ENCODE measurements around the gene HP1BP3.

DNA sequence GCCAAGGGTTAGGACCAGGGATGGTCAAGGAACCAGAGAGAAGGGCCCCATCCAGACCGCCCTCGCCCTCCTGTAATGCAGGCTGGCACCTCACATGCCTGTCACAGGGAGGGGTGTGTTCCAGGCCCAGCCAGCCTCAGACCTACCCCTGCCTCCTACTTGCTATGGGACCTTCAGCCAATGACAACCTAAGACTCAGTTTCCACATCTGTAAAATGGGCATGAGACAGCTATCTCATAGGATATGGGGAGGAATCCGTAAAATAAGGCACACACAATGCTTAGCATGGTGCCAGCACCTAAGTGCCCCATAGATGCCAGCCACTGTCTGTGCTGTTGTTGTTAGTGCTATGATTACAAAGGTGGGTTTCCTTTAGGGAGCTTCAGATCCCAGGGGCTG, 77.2 kb downstream of the HP1BP3 start:
- TF ChIP-seq CTCF (IDR thresholded peaks at IDR 0.05; ENCODE audit: low read depth, low read length, poor library complexity, severe bottlenecking), result no peak
- TF ChIP-seq EZH2phosphoT487 (IDR thresholded peaks at IDR 0.05; ENCODE audit: borderline replicate concordance, low read length), result no peak

Data from DOHH2 (cell line).